ENCODE data around the gene CYB561. TPM values are rescaled to one million over a fixed set of nuclear protein-coding genes. Genes with fewer than 3 reads are reported as not detected.

CYB561 gene
- total RNA-seq, 1 experiment from 2014 or later = 36.1 TPM

GRCh38 chr17:63412234-63412633 is 33.9 kb downstream of the CYB561 start:
- no peak for DNase-seq (ENCODE audit: low read depth)

GRCh38 chr17:63407741-63408330 is 38.3 kb downstream of the CYB561 start:
- DNase-seq (ENCODE audit: low read depth) = no peak

GRCh38 chr17:63406689-63407330 is 39.3 kb downstream of the CYB561 start:
- peak; percentile 89 for DNase-seq (ENCODE audit: low read depth)

- peak; percentile 74 for DNase-seq (ENCODE audit: low read depth)
Observed at GRCh38 chr17:63405741-63406261, 40.3 kb downstream of the CYB561 start.

GRCh38 chr17:63405020-63405419 is 41.1 kb downstream of the CYB561 start:
- no peak for DNase-seq (ENCODE audit: low read depth)

- DNase-seq (ENCODE audit: low read depth) = no peak
Observed at GRCh38 chr17:63402431-63403212, 43.5 kb downstream of the CYB561 start.

GRCh38 chr17:63399856-63400255 is 46.2 kb downstream of the CYB561 start:
- DNase-seq (ENCODE audit: low read depth) = peak; percentile 4

GRCh38 chr17:63399316-63399715 is 46.8 kb downstream of the CYB561 start:
- no peak for DNase-seq (ENCODE audit: low read depth)

- no peak for DNase-seq (ENCODE audit: low read depth)
Observed at GRCh38 chr17:63398680-63399079, 47.4 kb downstream of the CYB561 start.

GRCh38 chr17:63395075-63395805 is 50.9 kb downstream of the CYB561 start:
- peak; percentile 84 for DNase-seq (ENCODE audit: low read depth)

- no peak for DNase-seq (ENCODE audit: low read depth)
Observed at GRCh38 chr17:63390090-63390489, 56.0 kb downstream of the CYB561 start.

GRCh38 chr17:63387656-63388340 is 58.3 kb downstream of the CYB561 start:
- DNase-seq (ENCODE audit: low read depth) = no peak

- DNase-seq (ENCODE audit: low read depth) = peak; percentile 29
Observed at GRCh38 chr17:63382826-63383225, 63.3 kb downstream of the CYB561 start.

Other genes with a start within 250 kb of the CYB561 start
- 1.3 and 2.1 TPM in 2 replicates for gene ACE, start 30.8 kb upstream of the CYB561 start, total RNA-seq (2014; rRNA removed; shearing (Covaris generic))
- not detected in 2 replicates for gene KCNH6, start 77.1 kb upstream of the CYB561 start, total RNA-seq (2014; rRNA removed; shearing (Covaris generic))
- gene DCAF7, start 104.2 kb upstream of the CYB561 start, total RNA-seq (2014; rRNA removed; shearing (Covaris generic)) = 34.8 and 52.9 TPM in 2 replicates
- gene TACO1, start 154.6 kb upstream of the CYB561 start, total RNA-seq (2014; rRNA removed; shearing (Covaris generic)) = 19.6 and 26.7 TPM in 2 replicates
- 15.8 and 24.0 TPM in 2 replicates for gene MAP3K3, start 176.1 kb upstream of the CYB561 start, total RNA-seq (2014; rRNA removed; shearing (Covaris generic))

Data from M059J (cell line).